OCI-LY1 (cell line): ENCODE data around the gene ARPP21.

Source experiments
- H2AFZ ChIP-seq: fragments of 200-600 bp; sonication (generic), shearing (Covaris generic); 2 replicates; pipeline ENCODE4 v1.6.0; 2014; ENCODE audit warnings: antibody characterized with exemption, mild to moderate bottlenecking, low read length
- H3F3A ChIP-seq: fragments of 200-600 bp; sonication (generic), shearing (Covaris generic); 2 replicates; pipeline ENCODE4 v1.6.0; 2014; ENCODE audit warnings: mild to moderate bottlenecking, antibody characterized with exemption, low read length, moderate library complexity; ENCODE audit not compliant: insufficient read depth
- H3K27ac ChIP-seq: fragments of 200-600 bp; sonication (generic); 2 replicates; pipeline ENCODE4 v1.5.1; 2014; ENCODE audit warnings: low read length, mixed run types, mild to moderate bottlenecking, low read depth; ENCODE audit not compliant: poor library complexity, severe bottlenecking
- H3K27me3 ChIP-seq: fragments of 200-600 bp; sonication (generic); 2 replicates; pipeline ENCODE4 v1.6.0; 2014; ENCODE audit warnings: antibody characterized with exemption, mild to moderate bottlenecking, low read length, moderate library complexity; ENCODE audit not compliant: insufficient read depth
- H3K36me3 ChIP-seq: fragments of 200-600 bp; sonication (generic); 2 replicates; pipeline ENCODE4 v1.6.1; 2014; ENCODE audit warnings: mild to moderate bottlenecking, antibody characterized with exemption, low read length, moderate library complexity, mixed read lengths; ENCODE audit not compliant: insufficient read depth
- H3K4me1 ChIP-seq: fragments of 200-600 bp; sonication (generic); 2 replicates; pipeline ENCODE4 v1.5.1; 2014; ENCODE audit warnings: mild to moderate bottlenecking, low read length, moderate library complexity; ENCODE audit not compliant: insufficient read depth, severe bottlenecking
- H3K4me2 ChIP-seq: fragments of 200-600 bp; sonication (generic), shearing (Covaris generic); 2 replicates; pipeline ENCODE4 v1.6.1; 2014; ENCODE audit warnings: low read length
- H3K4me3 ChIP-seq: fragments of 200-600 bp; sonication (generic); 2 replicates; pipeline ENCODE4 v1.5.1; 2014; ENCODE audit warnings: low read length, low read depth, mild to moderate bottlenecking, mixed read lengths; ENCODE audit not compliant: poor library complexity, severe bottlenecking
- H3K79me2 ChIP-seq: fragments of 200-600 bp; shearing (Covaris generic); 2 replicates; pipeline ENCODE4 v1.6.1; 2016; ENCODE audit warnings: mixed run types, low read length, mixed read lengths; ENCODE audit not compliant: insufficient read depth
- H3K9ac ChIP-seq: fragments of 200-600 bp; sonication (generic), shearing (Covaris generic); 2 replicates; pipeline ENCODE4 v1.6.1; 2014; ENCODE audit warnings: mild to moderate bottlenecking, low read length, mixed read lengths
- H3K9me2 ChIP-seq: fragments of 200-600 bp; sonication (generic), shearing (Covaris generic); 2 replicates; pipeline ENCODE4 v1.6.1; 2014; ENCODE audit warnings: low read depth, mild to moderate bottlenecking, low read length, mixed read lengths
- H3K9me3 ChIP-seq: fragments of 200-600 bp; shearing (Covaris generic); 2 replicates; pipeline ENCODE4 v1.6.1; 2014; ENCODE audit warnings: low read length, mixed read lengths
- H4K20me1 ChIP-seq: fragments of 200-600 bp; sonication (generic), shearing (Covaris generic); 2 replicates; pipeline ENCODE4 v1.6.0; 2016; ENCODE audit warnings: mild to moderate bottlenecking, low read length; ENCODE audit not compliant: insufficient read depth
- CTCF ChIP-seq: fragments of 200-600 bp; sonication (generic), shearing (Covaris generic); IDR thresholded peaks from 2 replicates; pipeline ENCODE4 v1.5.1; 2017; ENCODE audit warnings: mild to moderate bottlenecking, antibody characterized with exemption, low read length, moderate library complexity, mixed read lengths
- EZH2 ChIP-seq: fragments of 200-600 bp; sonication (generic), shearing (Covaris generic); IDR thresholded peaks from 2 replicates; pipeline ENCODE4 v1.8.0; 2017; ENCODE audit warnings: borderline replicate concordance, mixed run types, mild to moderate bottlenecking, antibody characterized with exemption, low read length, moderate library complexity, mixed read lengths

The ARPP21 gene

DNA sequence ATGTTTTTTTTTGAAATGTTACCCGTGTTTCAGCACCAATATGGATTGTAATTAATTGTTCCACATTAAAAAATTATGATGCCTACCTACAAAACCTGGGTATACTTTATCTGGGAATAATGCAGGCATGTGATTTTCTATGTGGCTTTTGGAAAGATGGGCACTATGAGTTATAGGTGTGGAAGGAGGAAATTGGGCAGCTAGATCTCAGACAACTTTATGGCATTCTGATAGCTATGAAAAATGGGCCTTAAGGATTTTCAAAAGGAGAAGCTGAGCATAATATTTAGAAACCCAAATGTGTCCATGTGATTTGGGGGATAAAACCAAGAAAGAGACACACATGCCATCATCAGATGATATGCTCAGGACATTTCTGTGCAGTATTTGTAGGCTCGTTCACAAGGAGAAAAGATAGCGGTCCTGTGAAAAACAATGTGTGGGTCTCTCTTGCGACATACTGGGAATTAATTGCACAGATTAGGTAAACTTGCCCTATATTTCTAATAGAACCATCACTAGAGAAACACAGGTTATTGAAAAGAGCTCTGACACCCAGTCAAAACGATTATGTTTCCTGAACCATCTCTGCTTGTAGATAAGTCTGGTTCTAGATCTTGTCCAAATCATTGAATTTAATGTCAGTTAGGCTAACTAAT lies 35.3 kb downstream of the ARPP21 start:
- Histone ChIP-seq H3K9me3 (no peaks in the 10 kb centered on the region), H3K9me2 (no peaks in the 10 kb centered on the region), H3K9ac (peak overlapping the region; percentile 82), H3K4me2 (peak overlapping the region; percentile 85), H3K27me3 (no peaks in the 10 kb centered on the region), H3K27ac (peak overlapping the region; percentile 100), H3F3A (peaks cover 4% of the 10 kb centered on the region; the same call in 1 of the 2 replicates), H3K36me3 (no peaks in the 10 kb centered on the region), H3K4me3 (peak overlapping the region; percentile 71), H3K79me2 (peaks cover 56% of the 10 kb centered on the region), H3K4me1 (peaks cover 100% of the 10 kb centered on the region), H4K20me1 (no peaks in the 10 kb centered on the region), H2AFZ (no peak overlapping the region)
- TF ChIP-seq EZH2 (no peak), CTCF (no peak)

DNA sequence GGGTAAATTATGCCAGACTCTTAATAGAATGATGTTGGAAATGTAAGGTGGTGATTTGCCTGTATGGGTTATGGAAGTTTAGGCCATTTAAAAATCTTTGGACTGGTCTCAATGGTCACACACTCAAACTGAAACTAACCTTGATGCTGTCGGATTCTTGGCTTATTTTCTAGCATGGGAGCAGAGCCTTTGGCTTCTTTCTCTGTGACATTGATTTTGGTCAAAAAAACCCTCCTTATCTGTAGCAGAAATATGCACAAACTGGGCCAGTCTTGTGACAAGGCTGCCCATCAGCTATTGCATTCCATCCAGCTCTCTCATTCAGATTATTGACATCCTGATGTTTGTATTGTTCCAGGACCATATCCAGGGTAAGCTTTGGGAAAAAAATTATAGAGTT lies 35.9 kb downstream of the ARPP21 start:
- H3K4me3 ChIP-seq, result peak overlapping the region; percentile 71
- H3K79me2 ChIP-seq, result peaks cover 63% of the 10 kb centered on the region
- H3K27ac ChIP-seq, result peak overlapping the region; percentile 100
- peaks cover 4% of the 10 kb centered on the region; the same call in 1 of the 2 replicates for H3F3A ChIP-seq
- H3K36me3 ChIP-seq, result peaks cover 5% of the 10 kb centered on the region; the same call in 1 of the 2 replicates
- H3K4me2 ChIP-seq, result peak overlapping the region; percentile 85
- H3K4me1 ChIP-seq, result peaks cover 100% of the 10 kb centered on the region
- TF ChIP-seq CTCF, result no peak
- no peak for TF ChIP-seq EZH2
- no peaks in the 10 kb centered on the region for H3K9me2 ChIP-seq
- H3K9ac ChIP-seq, result peak overlapping the region; percentile 82
- H2AFZ ChIP-seq, result no peak overlapping the region
- no peaks in the 10 kb centered on the region for H4K20me1 ChIP-seq
- H3K27me3 ChIP-seq, result no peaks in the 10 kb centered on the region
- H3K9me3 ChIP-seq, result no peaks in the 10 kb centered on the region

- peak overlapping the region; percentile 100 for H3K27ac ChIP-seq
Measured at GRCh38 chr3:35675621-35676020, 36.3 kb downstream of the ARPP21 start.

More at GRCh38 chr3:35675621-35676020, 36.3 kb downstream of the ARPP21 start:
- H3K27me3 ChIP-seq, result no peaks in the 10 kb centered on the region
- H3K9ac ChIP-seq, result peak overlapping the region; percentile 82
- no peaks in the 10 kb centered on the region for H4K20me1 ChIP-seq
- H3F3A ChIP-seq, result peaks cover 4% of the 10 kb centered on the region; the same call in 1 of the 2 replicates
- H3K79me2 ChIP-seq, result peaks cover 67% of the 10 kb centered on the region
- H3K9me2 ChIP-seq, result no peaks in the 10 kb centered on the region
- no peak overlapping the region for H2AFZ ChIP-seq
- peaks cover 100% of the 10 kb centered on the region for H3K4me1 ChIP-seq
- TF ChIP-seq CTCF, result no peak
- no peak for TF ChIP-seq EZH2
- H3K4me3 ChIP-seq, result peak overlapping the region; percentile 71
- H3K4me2 ChIP-seq, result peak overlapping the region; percentile 85
- H3K9me3 ChIP-seq, result no peaks in the 10 kb centered on the region
- peaks cover 10% of the 10 kb centered on the region; the same call in 1 of the 2 replicates for H3K36me3 ChIP-seq
